ENCODE measurements around the gene MYL6B.

DNA sequence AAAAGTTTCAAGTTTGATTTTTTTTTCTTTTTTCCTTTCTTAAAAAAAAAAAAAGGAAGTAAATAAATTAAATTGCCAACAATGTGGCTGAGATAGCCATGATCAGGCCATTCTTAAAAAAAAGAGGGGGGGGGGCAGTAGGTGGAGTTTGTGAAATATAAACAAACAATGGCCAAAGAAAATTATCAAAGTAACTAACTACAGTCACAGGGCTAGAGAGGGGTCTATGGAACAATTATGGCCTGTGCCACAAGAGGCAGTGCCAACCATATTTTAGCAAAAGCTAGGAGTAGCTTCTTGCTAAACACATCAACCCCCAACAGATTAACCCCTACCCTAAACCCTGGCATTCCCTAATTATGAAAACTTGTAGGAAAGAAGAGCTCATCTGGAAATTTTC, 53.1 kb downstream of the MYL6B start:
- TF ChIP-seq, protein P1, sequence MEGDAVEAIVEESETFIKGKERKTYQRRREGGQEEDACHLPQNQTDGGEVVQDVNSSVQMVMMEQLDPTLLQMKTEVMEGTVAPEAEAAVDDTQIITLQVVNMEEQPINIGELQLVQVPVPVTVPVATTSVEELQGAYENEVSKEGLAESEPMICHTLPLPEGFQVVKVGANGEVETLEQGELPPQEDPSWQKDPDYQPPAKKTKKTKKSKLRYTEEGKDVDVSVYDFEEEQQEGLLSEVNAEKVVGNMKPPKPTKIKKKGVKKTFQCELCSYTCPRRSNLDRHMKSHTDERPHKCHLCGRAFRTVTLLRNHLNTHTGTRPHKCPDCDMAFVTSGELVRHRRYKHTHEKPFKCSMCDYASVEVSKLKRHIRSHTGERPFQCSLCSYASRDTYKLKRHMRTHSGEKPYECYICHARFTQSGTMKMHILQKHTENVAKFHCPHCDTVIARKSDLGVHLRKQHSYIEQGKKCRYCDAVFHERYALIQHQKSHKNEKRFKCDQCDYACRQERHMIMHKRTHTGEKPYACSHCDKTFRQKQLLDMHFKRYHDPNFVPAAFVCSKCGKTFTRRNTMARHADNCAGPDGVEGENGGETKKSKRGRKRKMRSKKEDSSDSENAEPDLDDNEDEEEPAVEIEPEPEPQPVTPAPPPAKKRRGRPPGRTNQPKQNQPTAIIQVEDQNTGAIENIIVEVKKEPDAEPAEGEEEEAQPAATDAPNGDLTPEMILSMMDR (conservative IDR thresholded peaks at IDR 0.05; ENCODE audit: low read depth, low read length): 0 out of 2 replicates have a peak, but pooled peaks have one; percentile 19
- TF ChIP-seq EZH2 (IDR thresholded peaks at IDR 0.05; ENCODE audit: low read length, unreplicated experiment): no peak
- TF ChIP-seq EZH2phosphoT487 (IDR thresholded peaks at IDR 0.05; ENCODE audit: borderline replicate concordance, low read length): no peak
